ENCODE results near the gene KRT36. TPM values are rescaled to one million over a fixed set of nuclear protein-coding genes. Genes with fewer than 3 reads are reported as not detected.

The KRT36 gene
- total RNA-seq, 4 donors from 2014 or later = 0.97 TPM; not detected in 3

DNA sequence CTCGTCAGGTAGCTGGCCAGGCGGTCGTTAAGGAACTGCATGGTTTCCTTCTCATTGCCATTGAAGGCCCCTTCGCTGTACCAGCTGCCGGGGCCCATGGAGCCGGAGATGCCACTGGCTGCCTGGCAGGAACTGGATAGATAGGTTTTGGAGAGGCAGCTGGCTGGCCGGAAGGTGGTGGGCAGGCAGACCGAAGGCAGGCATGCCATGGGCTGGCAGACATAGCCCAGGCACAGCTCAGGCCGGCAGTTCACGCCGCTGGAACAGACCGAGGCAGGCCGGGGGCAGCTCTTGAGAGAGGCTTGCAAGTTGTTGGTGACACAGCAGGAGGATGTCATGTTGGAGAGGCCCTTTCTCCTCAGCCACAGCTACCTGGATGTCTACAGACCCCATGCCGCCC lies 22.7 kb downstream of the KRT36 start, which contains the start of gene KRT32:
TSS of gene KRT32 (minus strand) at position 399 of the 400 bp plus-strand sequence. CDS start at position 338, 61 bp downstream.
- WGBS, 2 donors = 88 to 91% methylated on average over 14 of the region's 14 CpGs
- DNase-seq (ENCODE audit: low spot score in 2 of 2) = no peak

GRCh38 chr17:41464682-41465081 lies 25.0 kb downstream of the KRT36 start:
- WGBS, 2 donors = 15 to 20% methylated on average over 5 to 6 of the region's 6 CpGs
- no peak overlapping the region for H3K4me3 ChIP-seq (ENCODE audit: low read depth, poor library complexity, severe bottlenecking)
- TF ChIP-seq POLR2A (IDR thresholded peaks at IDR 0.05) = no peak
- TF ChIP-seq, protein P1, sequence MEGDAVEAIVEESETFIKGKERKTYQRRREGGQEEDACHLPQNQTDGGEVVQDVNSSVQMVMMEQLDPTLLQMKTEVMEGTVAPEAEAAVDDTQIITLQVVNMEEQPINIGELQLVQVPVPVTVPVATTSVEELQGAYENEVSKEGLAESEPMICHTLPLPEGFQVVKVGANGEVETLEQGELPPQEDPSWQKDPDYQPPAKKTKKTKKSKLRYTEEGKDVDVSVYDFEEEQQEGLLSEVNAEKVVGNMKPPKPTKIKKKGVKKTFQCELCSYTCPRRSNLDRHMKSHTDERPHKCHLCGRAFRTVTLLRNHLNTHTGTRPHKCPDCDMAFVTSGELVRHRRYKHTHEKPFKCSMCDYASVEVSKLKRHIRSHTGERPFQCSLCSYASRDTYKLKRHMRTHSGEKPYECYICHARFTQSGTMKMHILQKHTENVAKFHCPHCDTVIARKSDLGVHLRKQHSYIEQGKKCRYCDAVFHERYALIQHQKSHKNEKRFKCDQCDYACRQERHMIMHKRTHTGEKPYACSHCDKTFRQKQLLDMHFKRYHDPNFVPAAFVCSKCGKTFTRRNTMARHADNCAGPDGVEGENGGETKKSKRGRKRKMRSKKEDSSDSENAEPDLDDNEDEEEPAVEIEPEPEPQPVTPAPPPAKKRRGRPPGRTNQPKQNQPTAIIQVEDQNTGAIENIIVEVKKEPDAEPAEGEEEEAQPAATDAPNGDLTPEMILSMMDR (IDR thresholded peaks at IDR 0.05) = no peak
- peak in 1 of 2 donors; percentile 87 for DNase-seq (ENCODE audit: low spot score in 2 of 2)
- intact Hi-C loops (cut with DNase I; ENCODE audit: low total_unique reads) = no loop called here

More for the DNA sequence above, 22.7 kb downstream of the KRT36 start, which contains the start of gene KRT32:
- H3K4me3 ChIP-seq (ENCODE audit: low read depth, poor library complexity, severe bottlenecking) = no peak within 1 kb of the TSS
- intact Hi-C loops (cut with DNase I; ENCODE audit: low total_unique reads) = no loop called here
- TF ChIP-seq POLR2A (IDR thresholded peaks at IDR 0.05) = no peak
- TF ChIP-seq, protein P1 (IDR thresholded peaks at IDR 0.05) = no peak

DNA sequence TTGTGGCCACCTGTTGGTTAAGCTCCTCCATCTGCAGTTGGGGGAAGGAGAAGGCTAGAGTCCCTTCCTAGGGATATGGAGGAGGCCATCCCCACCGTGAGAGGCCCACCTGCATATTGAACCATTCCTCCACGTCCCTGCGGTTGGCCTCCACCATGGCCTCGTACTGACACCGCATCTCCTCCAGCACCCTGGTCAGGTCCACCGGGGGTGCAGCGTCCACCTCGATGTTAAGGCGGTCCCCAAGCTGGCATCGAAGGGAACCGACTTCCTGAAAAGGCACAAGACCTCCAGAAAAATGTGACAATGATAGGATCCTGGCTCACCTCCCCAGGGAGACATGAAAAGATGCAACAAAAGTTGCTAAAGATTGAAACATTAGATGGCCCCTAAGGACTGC lies 25.5 kb downstream of the KRT36 start:
- DNase-seq (ENCODE audit: low spot score in 2 of 2) = no peak
- intact Hi-C loops (cut with DNase I; ENCODE audit: low total_unique reads) = no loop called here
- WGBS, 2 donors = 85 to 88% methylated on average over 11 of the region's 11 CpGs
- no peak overlapping the region for H3K4me3 ChIP-seq (ENCODE audit: low read depth, poor library complexity, severe bottlenecking)
- TF ChIP-seq POLR2A (IDR thresholded peaks at IDR 0.05) = no peak
- TF ChIP-seq, protein P1 (IDR thresholded peaks at IDR 0.05) = no peak

DNA sequence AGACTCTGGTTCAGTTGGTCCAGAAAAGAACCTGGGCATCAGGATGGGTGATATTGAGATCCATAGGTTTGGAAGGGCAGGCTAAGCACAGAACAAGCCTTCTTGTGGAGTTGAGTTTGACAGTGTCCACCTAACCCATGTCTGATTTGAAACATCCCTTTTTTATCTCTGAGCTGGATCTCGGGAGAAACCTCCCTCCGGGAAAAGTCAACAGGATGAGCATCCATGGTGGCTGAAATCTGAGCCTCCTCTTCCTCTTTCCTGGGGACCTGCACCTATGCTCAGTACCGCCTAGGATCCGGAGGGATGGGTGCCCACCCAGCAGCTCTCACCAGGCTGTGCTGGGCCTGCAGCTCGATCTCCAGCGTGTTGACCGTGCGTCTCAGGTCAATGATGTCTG lies 26.0 kb downstream of the KRT36 start:
- no peak for TF ChIP-seq POLR2A (IDR thresholded peaks at IDR 0.05)
- TF ChIP-seq, protein P1 (IDR thresholded peaks at IDR 0.05) = no peak
- intact Hi-C loops (cut with DNase I; ENCODE audit: low total_unique reads) = no loop called here
- H3K4me3 ChIP-seq (ENCODE audit: low read depth, poor library complexity, severe bottlenecking) = no peak overlapping the region
- 91 to 93% methylated on average over 8 of the region's 8 CpGs for WGBS, 2 donors
- no peak for DNase-seq (ENCODE audit: low spot score in 2 of 2)

DNA sequence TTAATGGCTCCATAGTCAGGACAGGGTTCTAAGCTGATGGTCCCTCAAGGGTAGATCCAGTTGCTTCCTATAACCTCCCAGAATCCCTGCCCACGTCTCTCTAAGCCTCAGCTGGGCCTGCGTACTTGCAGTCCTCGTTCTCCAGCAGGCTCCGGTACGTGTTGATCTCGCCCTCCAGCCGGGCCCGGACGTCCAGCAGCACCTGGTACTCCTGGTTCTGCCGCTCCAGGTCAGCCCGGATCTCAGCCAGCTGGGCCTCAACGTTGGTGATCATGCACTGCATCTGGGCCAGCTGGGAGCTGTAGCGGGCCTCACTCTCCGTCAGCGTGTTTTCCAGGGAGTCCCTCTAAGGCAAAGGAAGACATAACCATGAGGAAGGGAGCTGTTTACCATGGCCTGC lies 27.0 kb downstream of the KRT36 start:
- no peak overlapping the region for H3K4me3 ChIP-seq (ENCODE audit: low read depth, poor library complexity, severe bottlenecking)
- 80 to 81% methylated on average over 15 of the region's 15 CpGs for WGBS, 2 donors
- DNase-seq (ENCODE audit: low spot score in 2 of 2) = no peak
- no peak for TF ChIP-seq POLR2A (IDR thresholded peaks at IDR 0.05)
- TF ChIP-seq, protein P1 (IDR thresholded peaks at IDR 0.05) = no peak
- intact Hi-C loops (cut with DNase I; ENCODE audit: low total_unique reads) = no loop called here

DNA sequence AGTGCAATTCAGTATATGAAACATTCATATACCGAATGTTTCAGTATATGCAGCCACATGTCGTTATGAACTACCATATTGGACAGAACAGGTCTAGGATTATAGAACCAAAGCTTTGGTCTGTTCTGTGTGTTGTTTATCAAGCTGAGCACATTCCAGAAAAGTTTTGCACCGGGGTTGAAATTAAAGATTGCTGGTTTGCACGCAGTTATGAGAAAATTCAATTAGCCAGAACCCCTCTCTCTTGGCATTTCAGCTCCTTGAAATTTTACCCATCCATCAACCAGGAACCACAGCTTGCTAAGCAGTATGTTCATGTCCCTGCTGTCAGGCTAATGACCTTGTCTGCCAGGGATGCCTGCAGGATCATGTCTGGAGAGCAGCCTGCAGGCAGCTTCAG lies 32.0 kb downstream of the KRT36 start:
- 49 to 65% methylated on average over 4 of the region's 4 CpGs for WGBS, 2 donors
- intact Hi-C loops (cut with DNase I; ENCODE audit: low total_unique reads) = no loop called here
- TF ChIP-seq, protein P1 (IDR thresholded peaks at IDR 0.05) = no peak
- TF ChIP-seq POLR2A (IDR thresholded peaks at IDR 0.05) = no peak
- no peak for DNase-seq (ENCODE audit: low spot score in 2 of 2)
- H3K4me3 ChIP-seq (ENCODE audit: low read depth, poor library complexity, severe bottlenecking) = no peak overlapping the region
